ENCODE data around the gene MACROD2. TPM values are rescaled to one million over a fixed set of nuclear protein-coding genes. Genes with fewer than 3 reads are reported as not detected.

The MACROD2 gene
- total RNA-seq, 4 donors from 2014 or later: 12.6 to 60.3 (median 18.9) TPM

- H3K36me3 ChIP-seq: no peaks in the 10 kb centered on the region
- no peaks in the 10 kb centered on the region for H3K27me3 ChIP-seq
- H3K4me3 ChIP-seq: no peak overlapping the region
- DNase-seq (ENCODE audit: low spot score in 2 of 2): no peak
- no peak for TF ChIP-seq POLR2A (IDR thresholded peaks at IDR 0.05)
- TF ChIP-seq POLR2AphosphoS5 (IDR thresholded peaks at IDR 0.05): no peak
- no peak for TF ChIP-seq EP300 (IDR thresholded peaks at IDR 0.05)
- TF ChIP-seq CTCF (IDR thresholded peaks at IDR 0.05): no peak
- H3K9me3 ChIP-seq: no peaks in the 10 kb centered on the region
- 70% methylated on average over 5 of the region's 5 CpGs for WGBS
- no peaks in the 10 kb centered on the region for H3K4me1 ChIP-seq
- no peak overlapping the region for H3K27ac ChIP-seq
These were observed 1306.8 kb downstream of the MACROD2 start for GRCh38 chr20:15302075-15302474.

- Histone ChIP-seq H3K27ac (no peak overlapping the region), H3K9me3 (no peaks in the 10 kb centered on the region), H3K27me3 (no peaks in the 10 kb centered on the region), H3K4me3 (no peak overlapping the region), H3K36me3 (no peaks in the 10 kb centered on the region), H3K4me1 (no peaks in the 10 kb centered on the region)
- no peak for DNase-seq (ENCODE audit: low spot score in 2 of 2)
- TF ChIP-seq POLR2AphosphoS5 (IDR thresholded peaks at IDR 0.05) (no peak), EP300 (IDR thresholded peaks at IDR 0.05) (no peak), CTCF (IDR thresholded peaks at IDR 0.05) (no peak), POLR2A (IDR thresholded peaks at IDR 0.05) (no peak)
These were observed 1315.0 kb downstream of the MACROD2 start for GRCh38 chr20:15310361-15310760.

- DNase-seq (ENCODE audit: low spot score in 2 of 2): no peak
- Histone ChIP-seq H3K9me3 (peaks cover 5% of the 10 kb centered on the region), H3K4me3 (no peak overlapping the region), H3K36me3 (no peaks in the 10 kb centered on the region), H3K27me3 (no peaks in the 10 kb centered on the region), H3K4me1 (no peaks in the 10 kb centered on the region), H3K27ac (no peak overlapping the region)
- 68% methylated on average over 1 of the region's 1 CpG for WGBS
- no peak for TF ChIP-seq POLR2A (IDR thresholded peaks at IDR 0.05)
- TF ChIP-seq POLR2AphosphoS5 (IDR thresholded peaks at IDR 0.05): no peak
- no peak for TF ChIP-seq CTCF (IDR thresholded peaks at IDR 0.05)
- TF ChIP-seq EP300 (IDR thresholded peaks at IDR 0.05): no peak
These were observed 1321.2 kb downstream of the MACROD2 start for GRCh38 chr20:15316556-15316955.

GRCh38 chr20:15317546-15318232 lies 1322.4 kb downstream of the MACROD2 start:
- Histone ChIP-seq H3K4me1 (no peaks in the 10 kb centered on the region), H3K4me3 (no peak overlapping the region), H3K9me3 (peaks cover 5% of the 10 kb centered on the region), H3K36me3 (no peaks in the 10 kb centered on the region), H3K27ac (no peak overlapping the region), H3K27me3 (no peaks in the 10 kb centered on the region)
- 65% methylated on average over 2 of the region's 2 CpGs for WGBS
- no peak for DNase-seq (ENCODE audit: low spot score in 2 of 2)
- TF ChIP-seq CTCF (IDR thresholded peaks at IDR 0.05) (no peak), POLR2AphosphoS5 (IDR thresholded peaks at IDR 0.05) (no peak), EP300 (IDR thresholded peaks at IDR 0.05) (no peak), POLR2A (IDR thresholded peaks at IDR 0.05) (no peak)

GRCh38 chr20:15318682-15319081 lies 1323.4 kb downstream of the MACROD2 start:
- DNase-seq (ENCODE audit: low spot score in 2 of 2): no peak
- no peaks in the 10 kb centered on the region for H3K36me3 ChIP-seq
- no peak overlapping the region for H3K4me3 ChIP-seq
- TF ChIP-seq POLR2A (IDR thresholded peaks at IDR 0.05): no peak
- no peak for TF ChIP-seq CTCF (IDR thresholded peaks at IDR 0.05)
- TF ChIP-seq POLR2AphosphoS5 (IDR thresholded peaks at IDR 0.05): no peak
- TF ChIP-seq EP300 (IDR thresholded peaks at IDR 0.05): no peak
- H3K27ac ChIP-seq: no peak overlapping the region
- peaks cover 5% of the 10 kb centered on the region for H3K9me3 ChIP-seq
- no peaks in the 10 kb centered on the region for H3K4me1 ChIP-seq
- H3K27me3 ChIP-seq: no peaks in the 10 kb centered on the region

Measured in suprapubic skin (tissue), 4 donors.